Measurements from ENCODE around the gene DBP. TPM values are rescaled to one million over a fixed set of nuclear protein-coding genes. Genes with fewer than 3 reads are reported as not detected.

DBP gene
- polyA plus RNA-seq, 2 of the 4 experiments (the other 2 are of a cell fraction): 2.5 to 3.8 TPM

- no peak for TF ChIP-seq ELK1 (IDR thresholded peaks at IDR 0.05; ENCODE audit: low read depth, low read length)
- TF ChIP-seq CTCF (IDR thresholded peaks at IDR 0.05): no peak
- TF ChIP-seq EHMT2 (IDR thresholded peaks at IDR 0.05; ENCODE audit: low read depth): no peak
- TF ChIP-seq ESRRA (IDR thresholded peaks at IDR 0.05; ENCODE audit: borderline replicate concordance, low read length): no peak
- TF ChIP-seq JUNB (IDR thresholded peaks at IDR 0.05): no peak
- no peak for TF ChIP-seq USF2 (IDR thresholded peaks at IDR 0.05)
- TF ChIP-seq NPAS2 (CRISPR knock-in tag; IDR thresholded peaks at IDR 0.05; ENCODE audit: borderline replicate concordance): no peak
- TF ChIP-seq CBX8 (IDR thresholded peaks at IDR 0.05): no peak
- no peak for TF ChIP-seq GATA3 (IDR thresholded peaks at IDR 0.05; ENCODE audit: borderline replicate concordance)
Observed at GRCh38 chr19:48676887-48677286, 39.7 kb upstream of the DBP start (continued).

- Histone ChIP-seq H3K27ac (no peak overlapping the region), H3K4me2 (no peak overlapping the region), H3K4me3 (no peak overlapping the region), H3K9me3 (no peaks in the 10 kb centered on the region), H3K4me1 (peaks cover 5% of the 10 kb centered on the region; the same call in 1 of the 3 replicates)
- 71% methylated on average over 17 of the region's 17 CpGs for WGBS (ENCODE audit: missing lambda C conversion rate)
- POLR2A ChIA-PET: interaction anchor here (0.6 kb wide), 1 partner anchor 20 kb away, joined by 3 read pairs; no protein-coding TSS in a partner anchor
- ATAC-seq (no peak), DNase-seq (ENCODE audit: low read depth in 1 of 2, low spot score in 1 of 2) (no peak), FAIRE-seq (no peak)
- TF ChIP-seq RFX5 (IDR thresholded peaks at IDR 0.05) (no peak), HOXB13 (CRISPR knock-in tag; IDR thresholded peaks at IDR 0.05; ENCODE audit: low read depth) (no peak), FOXS1 (CRISPR knock-in tag; IDR thresholded peaks at IDR 0.05) (no peak), CHD2 (IDR thresholded peaks at IDR 0.05; ENCODE audit: low read length, partially characterized antibody) (no peak), BHLHE40 (IDR thresholded peaks at IDR 0.05; ENCODE audit: low read depth, low read length) (no peak), HDAC2 (IDR thresholded peaks at IDR 0.05) (no peak), RNF2 (IDR thresholded peaks at IDR 0.05; ENCODE audit: borderline replicate concordance, low read depth) (no peak), RAD21 (conservative IDR thresholded peaks at IDR 0.05 in 1 of 2, IDR thresholded peaks at IDR 0.05 in 1 of 2) (no peak), JUNB (IDR thresholded peaks at IDR 0.05) (no peak), ZC3H11A (IDR thresholded peaks at IDR 0.05) (no peak), HEYL (CRISPR knock-in tag; IDR thresholded peaks at IDR 0.05) (no peak), NPAS2 (CRISPR knock-in tag; IDR thresholded peaks at IDR 0.05; ENCODE audit: borderline replicate concordance) (no peak), EP300 (IDR thresholded peaks at IDR 0.05) (no peak)
- CTCF ChIA-PET: interaction anchor here (0.8 to 6.1 kb wide), 16 partner anchors 12 to 165 kb away, joined by 3 to 151 read pairs (median 8); partner anchors contain the start of genes FUT2 and HSD17B14
Observed at GRCh38 chr19:48676487-48676886, 39.3 kb upstream of the DBP start.

All from A549 (cell line).